ENCODE results near the gene HOXC6.

The HOXC6 gene

GRCh38 chr12:53997204-53998109, 30.8 kb upstream of the HOXC6 start:
- no peak overlapping the region for H3K9ac ChIP-seq (ENCODE audit: low read depth in 1 of 2, low read length in 2 of 2)
- no peak overlapping the region for H3K27ac ChIP-seq (ENCODE audit: low read depth in 2 of 2, low read length in 2 of 2)
- no peak overlapping the region for H3K4me3 ChIP-seq (ENCODE audit: low read length in 2 of 2)
- H3K36me3 ChIP-seq (ENCODE audit: control insufficient read depth in 2 of 2, insufficient read depth in 2 of 2, low read length in 2 of 2), result no peaks in the 10 kb centered on the region
- H3K27me3 ChIP-seq (ENCODE audit: control insufficient read depth in 2 of 2, insufficient read depth in 2 of 2, low read length in 2 of 2), result peaks cover 84 to 92% of the 10 kb centered on the region in 2 donors
- H3K4me1 ChIP-seq (ENCODE audit: control insufficient read depth in 2 of 2, insufficient read depth in 2 of 2, low read length in 2 of 2), result peaks cover 18 to 20% of the 10 kb centered on the region in 2 donors
- H3K9me3 ChIP-seq (ENCODE audit: control insufficient read depth in 2 of 2, low read length in 2 of 2), result no peaks in the 10 kb centered on the region

- Histone ChIP-seq H3K27me3 (ENCODE audit: control insufficient read depth in 2 of 2, insufficient read depth in 2 of 2, low read length in 2 of 2) (peaks cover 85 to 92% of the 10 kb centered on the region in 2 donors), H3K36me3 (ENCODE audit: control insufficient read depth in 2 of 2, insufficient read depth in 2 of 2, low read length in 2 of 2) (no peaks in the 10 kb centered on the region), H3K4me1 (ENCODE audit: control insufficient read depth in 2 of 2, insufficient read depth in 2 of 2, low read length in 2 of 2) (peaks cover 18 to 20% of the 10 kb centered on the region in 2 donors), H3K4me3 (ENCODE audit: low read length in 2 of 2) (no peak overlapping the region), H3K9me3 (ENCODE audit: control insufficient read depth in 2 of 2, low read length in 2 of 2) (no peaks in the 10 kb centered on the region), H3K9ac (ENCODE audit: low read depth in 1 of 2, low read length in 2 of 2) (no peak overlapping the region), H3K27ac (ENCODE audit: low read depth in 2 of 2, low read length in 2 of 2) (no peak overlapping the region)
Observed at GRCh38 chr12:53998110-53998899, 29.9 kb upstream of the HOXC6 start.

- no peak overlapping the region for H3K27ac ChIP-seq (ENCODE audit: low read depth in 2 of 2, low read length in 2 of 2)
- peaks cover 85 to 91% of the 10 kb centered on the region in 2 donors for H3K27me3 ChIP-seq (ENCODE audit: control insufficient read depth in 2 of 2, insufficient read depth in 2 of 2, low read length in 2 of 2)
- H3K4me3 ChIP-seq (ENCODE audit: low read length in 2 of 2), result no peak overlapping the region
- no peaks in the 10 kb centered on the region for H3K9me3 ChIP-seq (ENCODE audit: control insufficient read depth in 2 of 2, low read length in 2 of 2)
- peaks cover 18 to 20% of the 10 kb centered on the region in 2 donors for H3K4me1 ChIP-seq (ENCODE audit: control insufficient read depth in 2 of 2, insufficient read depth in 2 of 2, low read length in 2 of 2)
- no peaks in the 10 kb centered on the region for H3K36me3 ChIP-seq (ENCODE audit: control insufficient read depth in 2 of 2, insufficient read depth in 2 of 2, low read length in 2 of 2)
- H3K9ac ChIP-seq (ENCODE audit: low read depth in 1 of 2, low read length in 2 of 2), result no peak overlapping the region
Observed at GRCh38 chr12:53998900-53999236, 29.4 kb upstream of the HOXC6 start.

- no peaks in the 10 kb centered on the region for H3K36me3 ChIP-seq (ENCODE audit: control insufficient read depth in 2 of 2, insufficient read depth in 2 of 2, low read length in 2 of 2)
- H3K4me3 ChIP-seq (ENCODE audit: low read length in 2 of 2), result no peak overlapping the region
- peaks cover 82 to 91% of the 10 kb centered on the region in 2 donors for H3K27me3 ChIP-seq (ENCODE audit: control insufficient read depth in 2 of 2, insufficient read depth in 2 of 2, low read length in 2 of 2)
- no peak overlapping the region for H3K9ac ChIP-seq (ENCODE audit: low read depth in 1 of 2, low read length in 2 of 2)
- H3K9me3 ChIP-seq (ENCODE audit: control insufficient read depth in 2 of 2, low read length in 2 of 2), result no peaks in the 10 kb centered on the region
- H3K27ac ChIP-seq (ENCODE audit: low read depth in 2 of 2, low read length in 2 of 2), result no peak overlapping the region
- H3K4me1 ChIP-seq (ENCODE audit: control insufficient read depth in 2 of 2, insufficient read depth in 2 of 2, low read length in 2 of 2), result peaks cover 15 to 18% of the 10 kb centered on the region in 2 donors
Observed at GRCh38 chr12:53999559-54000115, 28.6 kb upstream of the HOXC6 start.

GRCh38 chr12:54000116-54001114, 27.8 kb upstream of the HOXC6 start, which contains the start of gene HOXC9:
HOXC9 (plus strand) TSS chr12:54000161; CDS start chr12:54000189, 28 bp downstream.
- Histone ChIP-seq H3K4me1 (ENCODE audit: control insufficient read depth in 2 of 2, insufficient read depth in 2 of 2, low read length in 2 of 2) (peaks cover 7 to 11% of the 10 kb centered on the region in 2 donors), H3K9ac (ENCODE audit: low read depth in 1 of 2, low read length in 2 of 2) (no peak within 1 kb of the TSS), H3K4me3 (ENCODE audit: low read length in 2 of 2) (no peak within 1 kb of the TSS), H3K9me3 (ENCODE audit: control insufficient read depth in 2 of 2, low read length in 2 of 2) (no peaks in the 10 kb centered on the region), H3K27me3 (ENCODE audit: control insufficient read depth in 2 of 2, insufficient read depth in 2 of 2, low read length in 2 of 2) (peaks cover 82 to 91% of the 10 kb centered on the region in 2 donors), H3K36me3 (ENCODE audit: control insufficient read depth in 2 of 2, insufficient read depth in 2 of 2, low read length in 2 of 2) (no peaks in the 10 kb centered on the region), H3K27ac (ENCODE audit: low read depth in 2 of 2, low read length in 2 of 2) (no peak within 1 kb of the TSS)

- Histone ChIP-seq H3K27me3 (ENCODE audit: control insufficient read depth in 2 of 2, insufficient read depth in 2 of 2, low read length in 2 of 2) (peaks cover 81 to 91% of the 10 kb centered on the region in 2 donors), H3K36me3 (ENCODE audit: control insufficient read depth in 2 of 2, insufficient read depth in 2 of 2, low read length in 2 of 2) (no peaks in the 10 kb centered on the region), H3K9me3 (ENCODE audit: control insufficient read depth in 2 of 2, low read length in 2 of 2) (no peaks in the 10 kb centered on the region), H3K4me3 (ENCODE audit: low read length in 2 of 2) (no peak overlapping the region), H3K4me1 (ENCODE audit: control insufficient read depth in 2 of 2, insufficient read depth in 2 of 2, low read length in 2 of 2) (peaks cover 3 to 11% of the 10 kb centered on the region in 2 donors), H3K9ac (ENCODE audit: low read depth in 1 of 2, low read length in 2 of 2) (no peak overlapping the region), H3K27ac (ENCODE audit: low read depth in 2 of 2, low read length in 2 of 2) (no peak overlapping the region)
Observed at GRCh38 chr12:54001283-54002187, 26.7 kb upstream of the HOXC6 start.

GRCh38 chr12:54002278-54002914, 25.8 kb upstream of the HOXC6 start:
- Histone ChIP-seq H3K4me1 (ENCODE audit: control insufficient read depth in 2 of 2, insufficient read depth in 2 of 2, low read length in 2 of 2) (peaks cover 3 to 11% of the 10 kb centered on the region in 2 donors), H3K27me3 (ENCODE audit: control insufficient read depth in 2 of 2, insufficient read depth in 2 of 2, low read length in 2 of 2) (peaks cover 83 to 91% of the 10 kb centered on the region in 2 donors), H3K4me3 (ENCODE audit: low read length in 2 of 2) (no peak overlapping the region), H3K36me3 (ENCODE audit: control insufficient read depth in 2 of 2, insufficient read depth in 2 of 2, low read length in 2 of 2) (no peaks in the 10 kb centered on the region), H3K9ac (ENCODE audit: low read depth in 1 of 2, low read length in 2 of 2) (no peak overlapping the region), H3K27ac (ENCODE audit: low read depth in 2 of 2, low read length in 2 of 2) (no peak overlapping the region), H3K9me3 (ENCODE audit: control insufficient read depth in 2 of 2, low read length in 2 of 2) (no peaks in the 10 kb centered on the region)

GRCh38 chr12:54002915-54003389, 25.3 kb upstream of the HOXC6 start:
- Histone ChIP-seq H3K4me3 (ENCODE audit: low read length in 2 of 2) (no peak overlapping the region), H3K9ac (ENCODE audit: low read depth in 1 of 2, low read length in 2 of 2) (no peak overlapping the region), H3K9me3 (ENCODE audit: control insufficient read depth in 2 of 2, low read length in 2 of 2) (no peaks in the 10 kb centered on the region), H3K27me3 (ENCODE audit: control insufficient read depth in 2 of 2, insufficient read depth in 2 of 2, low read length in 2 of 2) (peaks cover 83 to 90% of the 10 kb centered on the region in 2 donors), H3K36me3 (ENCODE audit: control insufficient read depth in 2 of 2, insufficient read depth in 2 of 2, low read length in 2 of 2) (no peaks in the 10 kb centered on the region), H3K27ac (ENCODE audit: low read depth in 2 of 2, low read length in 2 of 2) (no peak overlapping the region), H3K4me1 (ENCODE audit: control insufficient read depth in 2 of 2, insufficient read depth in 2 of 2, low read length in 2 of 2) (peaks cover 3 to 11% of the 10 kb centered on the region in 2 donors)

Measured in mucosa of rectum (tissue), 2 donors.